GM18873 (cell line): ENCODE measurements around the gene FGF22.
"Not testable (repeated sequence)": the region's sequence is repeated elsewhere in the genome, so short reads cannot be mapped to it uniquely, and the experiment has no call there.

Source experiments
- ATAC-seq: cut with Tn5 transposase; IDR thresholded peaks from one replicate; pipeline ENCODE4 v1.9.1; 2021; ENCODE audit warnings: mild to moderate bottlenecking, moderate library complexity, moderate number of reproducible peaks; ENCODE audit not compliant: unreplicated experiment, low FRiP score

The FGF22 gene

DNA sequence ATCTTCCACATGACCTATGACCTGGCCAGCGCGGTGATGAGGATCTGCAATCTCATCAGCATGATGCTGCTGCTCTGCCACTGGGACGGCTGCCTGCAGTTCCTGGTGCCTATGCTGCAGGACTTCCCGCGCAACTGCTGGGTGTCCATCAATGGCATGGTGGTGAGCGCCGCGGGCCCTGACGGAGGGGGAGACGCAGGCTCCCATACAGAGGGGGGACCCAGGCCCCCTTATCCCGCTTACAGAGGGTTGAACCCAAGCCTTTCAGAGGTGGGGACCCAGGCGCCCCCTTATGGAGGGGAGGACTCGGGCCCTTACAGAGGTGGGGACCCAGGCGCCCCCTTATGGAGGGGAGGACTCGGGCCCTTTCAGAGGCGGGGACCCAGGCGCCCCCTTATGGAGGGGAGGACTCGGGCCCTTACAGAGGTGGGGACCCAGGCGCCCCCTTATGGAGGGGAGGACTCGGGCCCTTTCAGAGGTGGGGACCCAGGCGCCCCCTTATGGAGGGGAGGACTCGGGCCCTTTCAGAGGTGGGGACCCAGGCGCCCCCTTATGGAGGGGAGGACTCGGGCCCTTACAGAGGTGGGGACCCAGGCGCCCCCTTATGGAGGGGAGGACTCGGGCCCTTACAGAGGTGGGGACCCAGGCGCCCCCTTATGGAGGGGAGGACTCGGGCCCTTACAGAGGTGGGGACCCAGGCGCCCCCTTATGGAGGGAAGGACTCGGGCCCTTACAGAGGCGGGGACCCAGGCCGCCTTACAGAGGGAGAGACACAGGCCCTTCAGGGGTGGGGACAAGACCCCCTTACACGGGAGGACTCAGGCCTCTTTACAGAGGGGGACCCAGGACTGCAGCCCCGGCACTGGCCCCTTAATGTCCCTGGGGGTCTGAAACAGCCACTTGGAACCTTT is 34.4 kb upstream of the FGF22 start:
- ATAC-seq: not testable (repeated sequence)

DNA sequence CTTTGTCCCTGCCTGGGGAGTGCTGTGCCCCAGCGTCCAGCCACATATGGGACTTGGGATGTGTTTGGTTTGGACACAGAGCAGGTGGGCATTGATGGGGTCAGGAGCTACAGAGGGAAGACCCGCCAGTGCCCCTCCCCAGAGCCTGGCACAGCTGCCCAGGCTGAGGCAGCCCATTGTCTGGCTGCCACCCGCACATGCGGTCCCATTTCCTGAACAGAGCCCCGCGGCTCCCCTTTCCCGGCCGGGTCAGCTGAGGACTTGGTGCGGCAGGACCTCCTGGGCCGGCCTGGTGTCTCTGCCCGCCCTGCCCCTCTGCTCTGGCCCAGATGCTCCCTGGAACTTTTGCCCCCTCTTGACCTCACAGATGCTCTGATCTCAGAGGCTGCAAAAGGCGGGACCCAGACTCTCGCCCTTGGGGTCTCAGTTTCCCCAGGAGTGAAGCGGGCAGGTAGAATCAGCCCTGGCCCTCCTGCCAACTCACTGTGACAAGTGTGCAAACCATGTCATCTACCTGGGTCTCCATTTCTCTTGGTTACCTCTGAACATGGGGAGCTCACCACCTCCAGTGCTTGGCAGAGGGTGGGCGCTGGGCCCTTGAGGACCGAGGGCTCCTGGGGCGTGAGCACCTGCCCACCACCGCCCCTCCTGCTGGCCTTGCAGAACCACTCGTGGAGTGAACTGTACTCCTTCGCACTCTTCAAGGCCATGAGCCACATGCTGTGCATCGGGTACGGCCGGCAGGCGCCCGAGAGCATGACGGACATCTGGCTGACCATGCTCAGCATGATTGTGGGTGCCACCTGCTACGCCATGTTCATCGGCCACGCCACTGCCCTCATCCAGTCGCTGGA is 32.2 kb upstream of the FGF22 start:
- no peak for ATAC-seq

DNA sequence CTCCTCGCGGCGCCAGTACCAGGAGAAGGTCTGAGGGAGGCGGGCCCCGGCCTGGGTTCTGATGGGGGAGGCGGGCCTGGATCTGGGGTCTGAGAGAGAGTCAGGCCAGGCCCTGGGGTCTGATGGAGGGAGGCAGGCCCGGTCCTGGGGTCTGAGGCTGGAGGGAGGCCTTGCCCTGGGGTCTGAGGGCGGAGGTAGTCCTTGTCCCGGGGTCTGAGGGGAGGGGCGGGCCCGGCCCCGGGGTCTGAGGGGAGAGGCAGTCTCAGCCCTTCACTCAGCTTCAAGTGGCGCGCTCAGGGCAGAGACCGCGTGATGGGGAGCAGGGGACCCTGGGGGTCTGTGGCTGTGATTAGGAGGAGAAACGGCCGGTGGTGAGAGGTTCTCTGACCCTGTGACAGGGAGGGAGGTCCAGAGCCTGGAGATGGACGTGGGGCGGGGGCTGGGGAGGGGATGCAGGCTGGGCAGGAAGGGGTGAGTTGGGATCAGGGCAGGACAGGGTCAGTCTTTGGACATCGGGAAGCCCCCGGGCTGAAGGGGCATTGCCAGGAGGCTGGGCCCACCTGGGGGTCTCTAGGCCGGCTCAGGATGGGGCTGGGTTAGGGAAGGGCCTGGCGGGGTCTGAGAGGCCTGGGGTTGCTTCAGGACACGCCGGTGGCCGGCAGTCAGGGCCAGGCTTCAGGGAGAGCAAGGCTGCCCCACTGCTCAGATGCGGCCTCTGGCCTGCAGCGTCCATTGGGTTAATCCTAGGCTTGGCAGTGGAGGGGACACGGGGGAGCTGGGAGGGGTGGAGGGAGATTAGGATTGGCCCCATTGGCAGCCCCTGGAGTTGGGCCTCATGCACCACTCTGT is 31.3 kb upstream of the FGF22 start:
- ATAC-seq: no peak

DNA sequence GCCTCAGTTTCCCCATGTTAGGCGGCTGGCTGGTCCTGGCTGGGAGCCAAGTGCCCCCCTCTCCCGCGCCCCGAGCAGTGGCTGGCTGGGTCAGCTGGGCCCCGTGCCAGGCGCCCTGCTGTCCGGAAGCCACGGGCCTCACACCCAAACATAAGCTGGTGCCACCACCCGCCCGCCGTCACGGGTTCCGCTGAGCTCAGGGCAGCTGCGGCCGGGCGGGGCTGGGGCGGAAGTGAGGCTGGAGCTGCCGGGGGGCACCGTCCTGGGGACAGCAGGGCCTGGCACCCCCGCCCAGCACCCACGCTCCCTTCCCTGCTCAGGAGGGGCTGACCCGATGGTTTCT is 30.7 kb upstream of the FGF22 start:
- ATAC-seq: no peak

DNA sequence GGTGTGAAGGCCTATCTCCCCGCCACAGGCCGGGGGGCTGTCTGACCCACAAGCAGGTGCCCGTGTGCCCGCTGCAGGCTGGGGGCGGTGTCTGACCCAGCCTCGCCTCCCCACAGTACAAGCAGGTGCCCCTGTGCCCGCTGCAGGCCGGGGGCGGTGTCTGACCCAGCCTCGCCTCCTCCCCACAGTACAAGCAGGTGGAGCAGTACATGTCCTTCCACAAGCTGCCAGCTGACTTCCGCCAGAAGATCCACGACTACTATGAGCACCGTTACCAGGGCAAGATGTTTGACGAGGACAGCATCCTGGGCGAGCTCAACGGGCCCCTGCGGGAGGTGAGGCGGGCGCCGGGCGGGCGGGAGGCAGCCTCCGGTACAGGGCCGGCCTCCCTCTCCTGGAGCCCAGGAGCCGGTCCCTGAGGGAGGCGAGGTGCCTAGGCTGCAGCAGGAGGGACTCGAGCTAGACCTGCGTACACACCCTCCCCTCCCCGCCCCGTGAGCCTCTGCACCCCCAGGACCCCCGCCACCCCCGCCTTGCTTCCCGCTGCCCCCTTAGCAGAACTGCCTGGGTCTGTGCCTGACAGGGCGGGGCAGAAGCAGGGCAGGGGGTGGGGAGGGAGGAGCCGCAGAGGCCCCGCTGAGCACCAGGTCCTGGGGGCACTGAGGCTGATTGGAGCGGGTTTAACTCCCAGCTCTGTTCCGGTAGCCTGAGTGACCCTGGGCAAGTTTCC is 29.4 kb upstream of the FGF22 start:
- no peak for ATAC-seq

DNA sequence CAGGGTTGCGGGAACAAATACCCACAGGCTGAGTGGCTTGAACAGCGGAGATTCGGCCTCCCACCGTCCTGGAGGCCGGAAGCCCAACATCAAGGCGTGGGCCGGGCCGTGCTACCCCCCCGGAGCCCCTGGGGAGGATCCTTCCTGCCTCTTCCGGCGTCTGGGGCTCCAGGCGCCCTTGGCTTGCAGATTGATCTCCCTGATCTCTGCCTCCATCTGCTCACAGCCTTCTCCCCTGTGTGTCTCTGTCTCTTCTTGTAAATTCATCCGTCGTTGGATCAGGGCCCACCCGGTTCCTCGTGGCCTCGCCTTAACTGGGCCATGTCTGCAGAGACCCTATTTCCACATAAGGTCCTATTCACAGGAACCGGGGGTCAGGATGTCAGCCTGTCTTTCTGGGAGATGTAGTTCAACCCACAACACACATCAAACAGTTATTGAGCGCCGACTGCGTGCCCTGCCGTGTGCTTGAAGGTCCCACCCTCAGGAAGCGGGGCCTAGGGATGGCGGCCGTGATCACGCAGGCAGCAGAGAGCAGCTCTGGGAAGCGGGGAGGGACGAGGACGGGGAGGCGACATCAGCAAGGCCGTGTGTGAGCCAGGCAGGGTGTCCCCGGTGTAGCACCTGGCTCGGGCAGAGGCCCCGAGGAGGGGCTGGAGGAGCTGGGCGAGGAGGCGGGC is 28.7 kb upstream of the FGF22 start:
- ATAC-seq: no peak

DNA sequence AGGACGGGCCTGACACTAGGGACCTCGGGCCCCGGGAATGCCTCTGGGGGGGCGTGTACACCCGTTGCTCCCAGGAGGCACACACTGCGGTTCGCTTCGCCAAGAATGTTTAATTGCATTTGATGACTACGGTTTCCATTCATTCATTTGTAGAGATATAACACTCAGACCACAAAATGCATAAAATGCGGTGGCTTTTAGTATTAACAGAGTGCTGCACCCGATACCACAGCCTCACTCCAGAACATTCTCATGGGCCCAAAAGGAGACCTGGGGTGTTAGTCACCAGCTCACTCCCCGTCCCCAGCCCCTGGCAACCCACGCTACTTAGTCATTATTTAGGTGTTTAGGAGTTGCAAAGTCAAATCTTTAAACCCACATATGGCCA is 28.2 kb upstream of the FGF22 start:
- no peak for ATAC-seq

DNA sequence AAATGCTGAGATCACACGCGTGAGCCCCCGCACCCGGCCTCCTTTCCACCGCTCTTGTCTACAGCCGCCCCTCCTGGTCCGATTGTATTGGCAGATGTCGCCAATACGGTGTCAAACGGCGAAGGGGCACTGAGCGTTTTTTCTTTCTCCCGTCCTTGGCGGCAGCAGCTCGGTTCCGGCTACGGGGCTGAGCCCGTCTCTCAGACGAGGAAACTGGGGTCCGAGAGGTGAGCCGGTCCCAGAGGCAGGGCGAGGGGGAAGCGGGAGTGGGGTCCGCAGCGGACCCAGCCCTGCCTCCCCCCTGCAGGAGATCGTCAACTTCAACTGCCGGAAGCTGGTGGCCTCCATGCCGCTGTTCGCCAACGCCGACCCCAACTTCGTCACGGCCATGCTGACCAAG is 26.7 kb upstream of the FGF22 start:
- ATAC-seq: no peak

DNA sequence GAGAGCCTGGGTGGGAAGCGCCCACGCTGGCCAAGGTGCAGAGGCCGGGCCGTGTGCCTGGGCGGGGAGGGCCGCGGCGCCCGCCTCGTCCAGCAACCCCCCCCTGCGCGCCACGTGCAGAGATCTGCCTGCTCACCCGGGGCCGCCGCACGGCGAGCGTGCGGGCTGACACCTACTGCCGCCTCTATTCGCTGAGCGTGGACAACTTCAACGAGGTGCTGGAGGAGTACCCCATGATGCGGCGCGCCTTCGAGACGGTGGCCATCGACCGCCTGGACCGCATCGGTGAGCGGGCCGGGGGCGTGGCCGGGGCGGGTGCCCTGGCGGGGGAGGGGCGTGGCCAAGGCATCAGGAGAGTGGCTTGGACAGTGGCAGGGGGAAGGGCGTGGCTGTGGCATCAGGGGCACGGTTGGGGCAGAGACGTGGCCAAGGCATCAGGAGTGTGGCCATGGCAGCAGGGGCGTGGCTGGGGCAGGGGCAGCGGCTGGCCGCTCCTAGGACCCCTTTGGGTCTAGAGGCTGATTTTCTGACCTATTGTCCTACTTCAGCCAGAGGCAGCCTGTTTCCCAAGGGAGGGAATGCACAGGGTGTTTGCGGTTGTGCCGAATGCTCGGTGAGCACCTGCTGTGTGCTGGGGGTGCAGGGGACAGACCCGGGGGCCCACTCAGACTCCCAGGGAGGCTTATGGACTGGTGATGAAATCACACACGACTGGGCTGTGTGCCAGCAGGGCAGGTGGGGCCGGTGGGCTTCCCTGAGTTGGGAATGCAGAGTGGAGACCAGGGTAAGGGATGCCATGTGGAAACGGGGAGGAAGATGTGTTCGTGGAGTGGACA is 25.7 kb upstream of the FGF22 start:
- no peak for ATAC-seq

DNA sequence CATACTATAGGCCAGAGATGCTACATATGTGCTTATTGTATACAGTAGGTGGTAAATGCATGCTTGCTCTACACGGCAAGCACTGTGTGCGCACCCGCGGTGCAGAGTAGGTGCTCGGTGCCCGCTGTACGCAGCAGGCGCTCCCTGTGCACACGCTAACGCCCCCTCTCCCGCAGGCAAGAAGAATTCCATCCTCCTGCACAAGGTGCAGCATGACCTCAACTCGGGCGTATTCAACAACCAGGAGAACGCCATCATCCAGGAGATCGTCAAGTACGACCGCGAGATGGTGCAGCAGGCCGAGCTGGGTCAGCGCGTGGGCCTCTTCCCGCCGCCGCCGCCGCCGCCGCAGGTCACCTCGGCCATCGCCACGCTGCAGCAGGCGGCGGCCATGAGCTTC is 24.1 kb upstream of the FGF22 start:
- no peak for ATAC-seq

DNA sequence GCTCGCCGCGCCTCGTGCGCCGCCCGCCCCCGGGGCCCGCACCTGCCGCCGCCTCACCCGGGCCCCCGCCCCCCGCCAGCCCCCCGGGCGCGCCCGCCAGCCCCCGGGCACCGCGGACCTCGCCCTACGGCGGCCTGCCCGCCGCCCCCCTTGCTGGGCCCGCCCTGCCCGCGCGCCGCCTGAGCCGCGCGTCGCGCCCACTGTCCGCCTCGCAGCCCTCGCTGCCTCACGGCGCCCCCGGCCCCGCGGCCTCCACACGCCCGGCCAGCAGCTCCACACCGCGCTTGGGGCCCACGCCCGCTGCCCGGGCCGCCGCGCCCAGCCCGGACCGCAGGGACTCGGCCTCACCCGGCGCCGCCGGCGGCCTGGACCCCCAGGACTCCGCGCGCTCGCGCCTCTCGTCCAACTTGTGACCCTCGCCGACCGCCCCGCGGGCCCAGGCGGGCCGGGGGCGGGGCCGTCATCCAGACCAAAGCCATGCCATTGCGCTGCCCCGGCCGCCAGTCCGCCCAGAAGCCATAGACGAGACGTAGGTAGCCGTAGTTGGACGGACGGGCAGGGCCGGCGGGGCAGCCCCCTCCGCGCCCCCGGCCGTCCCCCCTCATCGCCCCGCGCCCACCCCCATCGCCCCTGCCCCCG is 23.5 kb upstream of the FGF22 start:
- no peak for ATAC-seq

DNA sequence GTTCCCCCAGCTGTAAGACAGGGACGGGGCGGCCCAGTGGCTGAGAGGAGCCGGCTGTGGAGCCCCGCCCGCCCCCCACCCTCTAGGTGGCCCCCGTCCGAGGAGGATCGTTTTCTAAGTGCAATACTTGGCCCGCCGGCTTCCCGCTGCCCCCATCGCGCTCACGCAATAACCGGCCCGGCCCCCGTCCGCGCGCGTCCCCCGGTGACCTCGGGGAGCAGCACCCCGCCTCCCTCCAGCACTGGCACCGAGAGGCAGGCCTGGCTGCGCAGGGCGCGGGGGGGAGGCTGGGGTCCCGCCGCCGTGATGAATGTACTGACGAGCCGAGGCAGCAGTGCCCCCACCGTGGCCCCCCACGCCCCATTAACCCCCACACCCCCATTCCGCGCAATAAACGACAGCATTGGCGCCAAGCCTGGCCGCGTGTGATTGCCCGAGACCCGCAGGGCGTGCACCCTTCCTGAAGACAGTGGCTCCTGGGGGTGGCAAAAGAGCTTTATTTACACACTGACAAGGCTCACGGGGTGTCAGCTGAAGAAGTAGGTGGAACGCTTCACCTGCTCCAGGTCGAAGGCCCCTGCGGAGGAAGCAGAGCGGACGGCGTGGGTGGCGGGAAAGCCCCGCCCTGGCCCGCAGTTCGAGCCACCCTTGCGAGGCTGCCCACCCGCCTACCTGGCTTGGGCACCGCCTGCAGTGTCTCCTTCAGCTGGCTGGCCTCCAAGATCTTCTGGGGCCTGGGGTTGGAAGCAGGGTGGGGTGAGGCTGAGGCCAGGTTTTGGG is 22.7 kb upstream of the FGF22 start:
- no peak for ATAC-seq

DNA sequence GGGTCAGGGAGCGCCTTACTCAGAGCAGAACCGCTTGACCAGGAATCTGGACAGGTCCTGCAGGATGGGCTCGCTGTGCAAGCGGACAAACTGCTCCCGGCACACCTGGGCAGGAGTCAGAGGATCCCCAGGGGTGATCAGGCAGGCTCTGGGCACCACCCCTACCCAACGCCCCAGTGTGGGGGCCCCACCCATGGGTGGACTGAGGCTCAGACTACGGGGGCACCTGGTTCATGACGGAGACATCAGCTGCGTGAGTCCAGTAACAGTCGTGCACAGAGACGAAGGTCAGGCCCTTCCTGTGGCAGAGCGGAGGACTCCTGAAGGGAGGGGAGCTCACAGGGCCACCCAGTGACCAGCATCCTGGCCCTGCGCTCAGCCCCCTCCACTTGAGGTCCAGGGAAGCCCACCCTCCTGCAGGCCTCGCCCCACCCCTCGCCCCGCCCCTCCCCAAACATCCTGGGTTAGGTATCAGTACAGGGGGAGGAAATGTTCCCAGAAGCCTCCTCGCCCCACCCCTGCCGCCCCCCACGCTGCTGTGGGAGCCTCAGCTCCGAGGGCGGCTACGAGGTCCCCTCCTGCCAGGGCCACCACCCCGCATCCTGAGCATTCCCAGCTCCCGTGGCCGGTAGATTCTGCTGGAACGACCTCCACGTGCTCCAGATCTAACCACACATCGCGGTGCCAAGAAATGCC is 22.0 kb upstream of the FGF22 start:
- no peak for ATAC-seq

DNA sequence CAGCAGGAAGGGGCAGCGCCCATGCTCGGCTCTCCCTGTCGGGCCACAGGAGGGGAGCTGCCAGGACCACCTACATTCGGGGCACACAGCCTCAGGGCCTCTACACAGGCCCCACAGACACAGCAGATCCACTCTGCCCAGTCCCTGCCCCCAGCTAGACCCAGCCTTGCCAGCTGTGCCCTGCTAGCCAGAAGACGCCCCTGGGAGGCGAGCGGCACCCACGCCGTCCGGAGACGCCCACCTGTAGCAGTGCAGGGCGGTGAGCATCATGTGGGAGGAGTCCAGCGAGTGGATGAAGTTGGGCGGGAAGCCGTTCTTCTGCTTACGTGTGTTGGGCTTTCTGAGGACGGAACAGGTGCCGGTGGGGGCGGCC is 21.4 kb upstream of the FGF22 start:
- ATAC-seq: no peak

DNA sequence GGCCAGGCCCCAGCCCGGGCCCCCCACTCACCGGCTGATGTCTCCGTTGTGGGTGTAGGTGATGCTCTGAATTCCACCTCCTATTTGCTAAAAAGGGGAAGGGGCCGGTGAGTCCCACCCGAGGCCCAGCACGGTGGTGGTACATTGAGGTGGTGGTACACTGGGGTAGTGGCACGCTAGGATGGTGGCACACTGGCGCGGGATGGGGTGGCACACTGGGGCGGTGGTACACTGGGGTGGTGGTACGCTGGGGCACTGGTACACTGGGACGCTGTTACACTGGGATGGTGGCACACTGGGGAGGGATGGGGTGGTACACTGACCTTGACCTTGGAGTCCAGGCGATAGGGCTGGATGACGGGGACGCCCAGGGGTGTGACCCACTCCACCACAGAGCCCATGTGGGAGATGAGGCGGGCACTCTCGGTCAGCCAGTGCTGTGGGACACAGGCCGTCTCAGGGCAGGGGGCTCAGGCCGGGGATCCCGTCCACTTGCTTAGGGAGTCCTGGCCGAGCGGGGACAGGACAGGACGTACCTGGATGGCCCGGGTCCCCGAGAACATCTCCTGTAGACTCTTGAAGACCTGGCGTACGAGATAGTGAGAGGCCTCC is 20.9 kb upstream of the FGF22 start:
- no peak for ATAC-seq

DNA sequence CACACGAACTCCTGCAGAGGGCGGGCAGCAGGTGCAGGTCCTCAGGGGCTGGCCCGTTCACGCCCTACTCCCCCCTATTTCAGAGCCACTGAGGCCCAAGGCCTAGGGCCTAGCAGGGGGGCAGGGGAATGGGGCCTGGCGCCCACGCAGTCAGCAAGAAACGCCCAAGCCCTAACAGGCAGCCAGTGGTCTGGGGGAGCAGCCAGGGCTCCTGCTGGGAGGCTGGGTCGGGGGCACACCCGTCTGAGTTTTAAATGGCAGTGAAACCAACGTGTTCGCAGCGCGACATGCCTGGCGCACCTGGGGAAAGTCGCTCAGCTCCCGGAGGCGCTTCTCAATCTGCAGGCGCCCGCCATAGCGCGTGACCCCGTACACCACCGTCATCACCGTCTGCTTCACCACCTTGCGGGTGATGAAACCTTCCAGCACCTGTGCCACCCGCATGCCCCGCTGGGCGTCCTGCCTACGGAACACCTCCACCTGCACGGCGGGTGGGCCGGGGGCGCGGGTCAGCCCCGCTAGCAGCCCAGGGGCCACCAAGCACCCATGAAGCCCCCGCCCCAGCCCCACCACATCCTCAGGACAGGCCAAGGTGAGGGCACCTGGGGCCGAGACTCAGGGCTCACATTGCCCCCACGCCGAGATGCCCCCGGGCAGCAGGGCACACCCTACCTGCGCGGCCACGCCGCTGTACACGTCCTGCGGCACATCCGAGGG is 20.2 kb upstream of the FGF22 start:
- ATAC-seq: no peak
